Testis (tissue), 2 donors: Measurements from ENCODE around the gene PRKCD.

Experiments used
- POLR2A ChIP-seq: fragments of 450-650 bp; IDR thresholded peaks from one replicate; pipeline ENCODE4 v1.6.1; 2017; ENCODE audit warnings: antibody characterized with exemption, mild to moderate bottlenecking, moderate library complexity
- TF ChIP-seq, protein P1 (sequence below), 3 experiments: fragments of 450-650 bp in 2 of 3; fragments of 200-600 bp in 1 of 3; sonication (generic) in 1 of 3; IDR thresholded peaks; one replicate each; pipeline ENCODE4 v1.5.1; 2016 to 2019; ENCODE audit warnings: antibody characterized with exemption in 3 of 3, mild to moderate bottlenecking in 2 of 3, moderate library complexity in 1 of 3

DNA sequence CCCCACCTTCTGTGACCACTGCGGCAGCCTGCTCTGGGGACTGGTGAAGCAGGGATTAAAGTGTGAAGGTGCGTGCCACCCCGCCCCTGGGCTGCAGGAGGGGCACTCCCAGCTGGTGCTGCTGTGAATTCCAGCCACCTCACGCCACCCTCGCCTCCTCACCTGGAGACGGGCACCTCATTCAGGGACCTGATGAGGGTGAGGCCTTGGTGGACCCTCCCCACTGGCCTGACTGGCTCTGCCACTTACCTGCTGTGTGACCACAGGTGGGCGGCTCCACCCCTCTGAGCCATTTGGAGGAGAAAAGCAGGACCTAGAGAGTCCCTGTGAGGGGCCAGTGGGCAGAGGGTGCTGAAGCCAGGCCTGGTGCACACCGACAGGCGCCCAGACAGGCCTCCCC, 22.5 kb downstream of the PRKCD start:
- TF ChIP-seq, protein P1, sequence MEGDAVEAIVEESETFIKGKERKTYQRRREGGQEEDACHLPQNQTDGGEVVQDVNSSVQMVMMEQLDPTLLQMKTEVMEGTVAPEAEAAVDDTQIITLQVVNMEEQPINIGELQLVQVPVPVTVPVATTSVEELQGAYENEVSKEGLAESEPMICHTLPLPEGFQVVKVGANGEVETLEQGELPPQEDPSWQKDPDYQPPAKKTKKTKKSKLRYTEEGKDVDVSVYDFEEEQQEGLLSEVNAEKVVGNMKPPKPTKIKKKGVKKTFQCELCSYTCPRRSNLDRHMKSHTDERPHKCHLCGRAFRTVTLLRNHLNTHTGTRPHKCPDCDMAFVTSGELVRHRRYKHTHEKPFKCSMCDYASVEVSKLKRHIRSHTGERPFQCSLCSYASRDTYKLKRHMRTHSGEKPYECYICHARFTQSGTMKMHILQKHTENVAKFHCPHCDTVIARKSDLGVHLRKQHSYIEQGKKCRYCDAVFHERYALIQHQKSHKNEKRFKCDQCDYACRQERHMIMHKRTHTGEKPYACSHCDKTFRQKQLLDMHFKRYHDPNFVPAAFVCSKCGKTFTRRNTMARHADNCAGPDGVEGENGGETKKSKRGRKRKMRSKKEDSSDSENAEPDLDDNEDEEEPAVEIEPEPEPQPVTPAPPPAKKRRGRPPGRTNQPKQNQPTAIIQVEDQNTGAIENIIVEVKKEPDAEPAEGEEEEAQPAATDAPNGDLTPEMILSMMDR (IDR thresholded peaks at IDR 0.05) = no peak
- TF ChIP-seq POLR2A = no peak
